Stimulated activated CD4-positive, alpha-beta T cell treated with anti-CD3 and anti-CD28 coated beads, Interleukin-1b, Interleukin-23, amount 100 ng/mL, for 48 hours (primary cell): ENCODE data around the gene DNAH8.

Experiments
- DNase-seq: peaks from one replicate; pipeline ENCODE4 v3.0.0-alpha.2; 2020

The DNAH8 gene

DNA sequence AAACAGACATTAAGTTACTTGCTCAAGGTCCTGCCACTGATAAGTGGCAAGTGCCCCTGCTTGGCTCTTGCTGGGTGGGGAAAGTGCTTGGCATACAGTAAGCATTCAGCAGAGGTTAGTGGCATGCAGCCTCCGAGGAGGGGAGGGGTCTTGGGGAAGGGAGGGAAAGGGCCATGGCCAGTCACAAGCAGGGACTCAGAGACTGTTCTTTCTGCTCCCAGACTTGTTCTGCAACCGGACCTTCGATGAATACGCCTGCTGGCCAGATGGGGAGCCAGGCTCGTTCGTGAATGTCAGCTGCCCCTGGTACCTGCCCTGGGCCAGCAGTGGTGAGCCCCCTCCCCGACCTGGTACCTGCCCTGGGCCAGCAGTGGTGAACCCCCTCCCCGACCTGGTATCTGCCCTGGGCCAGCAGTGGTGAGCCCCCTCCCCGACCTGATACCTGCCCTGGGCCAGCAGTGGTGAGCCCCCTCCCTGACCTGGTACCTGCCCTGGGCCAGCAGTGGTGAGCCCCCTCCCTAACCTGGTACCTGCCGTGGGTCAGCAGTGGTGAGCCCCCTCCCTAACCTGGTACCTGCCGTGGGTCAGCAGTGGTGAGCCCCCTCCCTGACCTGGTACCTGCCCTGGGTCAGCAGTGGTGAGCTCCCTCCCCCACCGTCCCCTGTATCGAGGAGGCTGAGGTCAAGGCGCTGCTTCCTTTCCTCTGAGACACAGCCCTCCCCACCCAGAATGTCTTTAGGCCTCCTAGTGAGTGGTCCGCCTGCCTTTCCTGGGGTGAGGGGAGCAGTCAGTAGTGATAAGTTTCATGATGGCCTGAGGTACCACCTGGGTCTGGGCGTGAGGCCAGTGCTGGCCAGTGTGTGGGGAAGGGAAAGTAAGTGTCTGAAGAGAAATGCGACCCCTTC, 342.4 kb downstream of the DNAH8 start:
- no peak for DNase-seq

DNA sequence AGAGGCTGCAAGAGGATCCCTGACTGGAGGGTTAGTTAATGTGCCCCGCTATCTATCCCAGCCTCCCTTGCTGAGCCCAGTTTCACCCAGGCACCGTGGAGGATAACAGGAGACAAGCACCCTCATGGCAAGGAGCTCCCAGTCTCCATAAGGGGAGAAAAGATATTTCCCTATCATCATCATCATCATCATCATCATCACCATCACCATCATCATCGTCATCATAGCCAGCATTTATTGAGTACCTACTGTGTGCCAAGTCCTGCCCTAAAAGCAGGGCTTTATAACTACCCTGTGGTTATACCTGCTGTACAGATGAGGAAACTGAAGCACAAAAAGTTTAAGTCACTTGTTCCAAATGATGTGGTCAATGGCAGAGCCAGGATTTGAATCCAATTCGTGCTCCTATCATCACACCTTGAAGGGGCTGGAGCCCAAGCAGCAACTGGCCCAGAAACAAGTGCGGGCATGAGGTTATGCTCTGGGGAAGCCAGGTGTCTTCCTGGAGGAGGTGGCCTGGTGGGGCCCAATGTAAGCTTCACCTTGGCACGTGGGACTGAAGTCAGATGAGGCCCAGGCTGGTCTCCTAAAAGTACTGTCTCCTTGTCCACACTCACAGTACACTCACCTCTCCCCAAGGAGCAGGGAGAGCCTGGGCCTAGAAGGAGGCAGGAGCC, 343.5 kb downstream of the DNAH8 start:
- no peak for DNase-seq

DNA sequence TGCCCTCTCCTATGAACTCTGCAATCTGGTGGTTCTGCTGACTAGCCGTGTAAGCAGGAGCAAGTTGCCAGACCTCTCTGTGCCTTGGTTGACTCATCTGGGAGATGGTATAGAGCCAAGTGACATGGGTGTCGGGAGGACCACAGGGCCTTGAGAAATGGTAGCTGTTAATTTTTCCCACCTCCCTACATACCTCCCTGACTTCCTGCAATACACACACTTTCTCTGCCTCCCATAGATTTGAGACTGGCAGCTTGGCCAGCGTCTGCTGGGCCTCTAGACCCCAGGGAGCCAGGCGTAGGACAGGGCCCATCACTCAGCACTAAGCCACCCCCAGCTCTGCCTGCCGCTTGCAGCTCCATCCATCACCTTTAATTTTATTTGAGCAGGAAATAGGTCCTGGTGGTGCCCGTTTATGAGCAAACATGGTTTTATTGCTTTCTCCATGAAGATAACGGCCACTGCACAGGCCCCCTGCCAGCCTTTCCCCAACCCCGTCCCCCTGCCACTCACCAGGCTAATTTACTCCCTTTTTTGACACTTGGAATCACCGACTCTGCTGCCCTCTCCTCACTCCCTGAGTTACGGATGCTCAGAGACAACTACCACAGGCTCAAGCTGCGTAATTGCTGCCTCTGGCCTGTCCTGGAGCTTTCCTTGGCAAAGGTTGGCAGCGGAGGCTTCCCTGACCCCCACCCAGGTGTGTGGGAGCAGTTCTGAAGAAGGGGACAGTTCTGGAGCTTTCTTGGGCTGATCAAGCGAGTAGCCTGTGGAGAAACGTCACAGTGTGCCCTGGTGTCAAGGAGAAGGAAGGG, 344.6 kb downstream of the DNAH8 start:
- DNase-seq, result no peak

GRCh38 chr6:39060467-39061160, 345.5 kb downstream of the DNAH8 start:
- DNase-seq, result no peak

DNA sequence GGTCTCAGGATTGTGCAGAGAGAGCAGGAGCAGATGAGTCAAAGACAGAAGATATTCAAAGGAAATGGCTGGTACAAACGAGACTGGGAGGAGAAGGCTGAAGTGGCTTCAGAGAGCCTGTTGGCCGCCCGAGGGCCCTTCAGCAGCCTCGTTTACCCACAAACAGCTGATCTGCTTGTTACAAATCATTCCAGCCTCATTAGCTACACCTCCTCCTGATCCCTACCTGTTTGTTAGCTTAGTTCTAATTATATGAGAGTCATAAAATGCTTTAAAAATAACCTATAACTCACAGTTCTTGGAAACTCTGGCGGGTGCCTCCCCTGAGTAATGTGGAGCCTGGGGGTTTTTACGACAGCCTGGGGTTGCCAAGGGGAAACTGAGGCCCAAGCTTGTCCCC, 346.1 kb downstream of the DNAH8 start:
- DNase-seq, result no peak

DNA sequence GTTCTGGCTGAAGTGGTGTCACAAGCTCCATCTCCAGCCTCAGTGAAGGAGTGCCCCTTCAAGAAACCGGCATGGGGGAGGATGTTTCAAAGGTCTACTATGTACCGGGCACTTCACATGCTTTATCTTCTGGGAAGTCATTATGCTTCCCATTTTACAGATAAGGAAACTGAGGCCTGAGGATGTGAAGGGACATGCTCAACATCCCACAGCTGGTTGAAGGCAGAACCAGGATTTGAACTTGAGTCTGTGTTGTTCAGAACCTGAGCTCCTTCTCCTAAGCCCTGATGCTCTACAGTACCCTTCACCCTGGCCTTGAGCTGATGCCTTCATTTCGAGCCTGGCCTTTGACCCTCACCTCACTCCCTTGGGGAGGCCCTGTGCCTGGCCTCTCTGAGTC, 346.5 kb downstream of the DNAH8 start:
- DNase-seq, result no peak

- no peak for DNase-seq
These were observed 347.1 kb downstream of the DNAH8 start for GRCh38 chr6:39062014-39062740.

DNA sequence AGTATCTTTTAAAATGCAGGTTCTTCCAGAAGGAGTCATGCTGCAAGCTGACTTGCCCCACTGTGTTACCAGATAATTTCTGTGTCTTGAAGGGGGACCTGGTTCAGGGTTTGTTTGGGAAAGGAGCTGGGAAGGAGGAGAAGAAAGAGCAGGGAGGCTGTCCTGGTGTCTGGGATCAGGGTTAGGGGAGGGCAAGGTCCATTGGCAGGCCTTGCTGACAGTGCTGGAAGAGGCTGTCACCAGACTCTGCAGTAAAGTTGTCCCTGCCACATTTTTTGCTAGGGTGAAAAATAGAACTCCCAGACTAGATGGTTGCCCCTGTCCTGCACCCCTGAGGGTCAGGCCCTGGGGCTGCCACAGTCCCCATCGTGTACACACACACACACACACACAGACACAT, 348.4 kb downstream of the DNAH8 start:
- DNase-seq, result no peak

GRCh38 chr6:39065561-39065960, 350.4 kb downstream of the DNAH8 start:
- DNase-seq, result no peak

GRCh38 chr6:39068391-39068790, 353.3 kb downstream of the DNAH8 start:
- no peak for DNase-seq

DNA sequence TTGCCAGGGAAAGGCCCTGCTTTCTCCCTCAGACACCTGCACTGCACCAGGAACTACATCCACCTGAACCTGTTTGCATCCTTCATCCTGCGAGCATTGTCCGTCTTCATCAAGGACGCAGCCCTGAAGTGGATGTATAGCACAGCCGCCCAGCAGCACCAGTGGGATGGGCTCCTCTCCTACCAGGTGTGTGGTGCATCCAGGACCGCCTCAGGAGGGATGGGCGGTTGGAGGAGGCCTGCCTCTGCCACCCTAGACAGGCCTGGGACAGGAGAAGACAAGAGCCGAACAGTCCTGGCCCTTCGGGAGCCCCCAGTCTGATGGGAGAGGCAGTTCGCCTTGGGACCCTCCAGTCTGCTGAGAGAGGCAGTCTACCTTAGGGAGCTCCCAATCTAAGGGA, 357.7 kb downstream of the DNAH8 start:
- no peak for DNase-seq

DNA sequence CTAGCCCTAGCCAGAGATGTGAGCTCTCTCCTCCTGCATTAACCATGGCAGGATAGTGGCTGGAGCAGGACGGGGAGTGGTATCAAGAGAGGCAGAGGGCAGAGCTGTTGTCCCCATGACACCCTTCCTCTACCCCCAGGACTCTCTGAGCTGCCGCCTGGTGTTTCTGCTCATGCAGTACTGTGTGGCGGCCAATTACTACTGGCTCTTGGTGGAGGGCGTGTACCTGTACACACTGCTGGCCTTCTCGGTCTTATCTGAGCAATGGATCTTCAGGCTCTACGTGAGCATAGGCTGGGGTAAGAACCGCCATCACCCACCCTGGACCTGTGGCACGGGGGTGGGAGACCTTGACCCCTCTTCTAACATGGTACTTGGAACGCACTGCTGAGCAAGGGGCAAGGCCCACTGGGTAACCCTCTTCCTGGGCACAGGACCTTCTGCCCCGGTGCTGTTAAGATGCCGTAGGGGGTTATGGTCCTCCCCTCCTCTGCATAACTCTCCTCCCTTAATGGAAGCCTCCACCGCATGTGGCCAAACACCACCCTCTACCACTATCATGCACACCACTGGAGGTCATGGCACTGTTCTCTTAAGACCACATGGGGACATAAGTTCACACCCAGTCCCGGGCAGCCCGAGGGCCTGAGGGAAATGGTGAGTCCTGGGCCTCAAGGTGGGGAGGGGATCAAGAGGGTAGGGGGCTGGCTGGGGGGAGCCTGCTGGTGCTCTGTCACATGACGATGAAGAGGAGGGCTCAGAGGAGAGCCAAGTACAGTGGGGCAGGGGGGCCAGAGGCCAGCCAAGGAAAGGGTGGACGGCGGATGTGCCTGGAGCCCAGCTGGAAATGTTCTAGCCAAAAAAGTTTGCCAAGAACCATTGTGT, 358.6 kb downstream of the DNAH8 start:
- DNase-seq, result no peak

DNA sequence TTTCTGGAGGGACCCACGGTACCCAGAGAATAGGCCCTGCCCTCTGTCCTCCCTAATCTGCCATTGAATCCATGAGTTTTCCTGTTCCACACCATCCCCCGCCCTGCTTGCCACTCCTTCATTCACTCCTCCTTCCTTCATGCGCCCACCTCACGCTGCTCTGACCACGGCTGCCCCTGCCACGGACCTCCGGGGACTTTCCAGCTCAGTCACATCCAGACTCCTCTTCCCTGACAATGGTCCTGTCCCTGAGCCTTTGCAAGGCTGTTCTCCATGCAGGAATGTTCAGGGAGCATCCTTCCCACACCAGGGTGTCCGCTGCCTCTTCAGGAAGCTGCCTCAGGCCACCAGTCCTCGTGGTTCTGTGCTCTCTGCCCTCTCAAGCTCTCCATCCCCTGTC, 359.4 kb downstream of the DNAH8 start:
- no peak for DNase-seq

- DNase-seq, result no peak
These were observed 360.0 kb downstream of the DNAH8 start for GRCh38 chr6:39075010-39075686.

DNA sequence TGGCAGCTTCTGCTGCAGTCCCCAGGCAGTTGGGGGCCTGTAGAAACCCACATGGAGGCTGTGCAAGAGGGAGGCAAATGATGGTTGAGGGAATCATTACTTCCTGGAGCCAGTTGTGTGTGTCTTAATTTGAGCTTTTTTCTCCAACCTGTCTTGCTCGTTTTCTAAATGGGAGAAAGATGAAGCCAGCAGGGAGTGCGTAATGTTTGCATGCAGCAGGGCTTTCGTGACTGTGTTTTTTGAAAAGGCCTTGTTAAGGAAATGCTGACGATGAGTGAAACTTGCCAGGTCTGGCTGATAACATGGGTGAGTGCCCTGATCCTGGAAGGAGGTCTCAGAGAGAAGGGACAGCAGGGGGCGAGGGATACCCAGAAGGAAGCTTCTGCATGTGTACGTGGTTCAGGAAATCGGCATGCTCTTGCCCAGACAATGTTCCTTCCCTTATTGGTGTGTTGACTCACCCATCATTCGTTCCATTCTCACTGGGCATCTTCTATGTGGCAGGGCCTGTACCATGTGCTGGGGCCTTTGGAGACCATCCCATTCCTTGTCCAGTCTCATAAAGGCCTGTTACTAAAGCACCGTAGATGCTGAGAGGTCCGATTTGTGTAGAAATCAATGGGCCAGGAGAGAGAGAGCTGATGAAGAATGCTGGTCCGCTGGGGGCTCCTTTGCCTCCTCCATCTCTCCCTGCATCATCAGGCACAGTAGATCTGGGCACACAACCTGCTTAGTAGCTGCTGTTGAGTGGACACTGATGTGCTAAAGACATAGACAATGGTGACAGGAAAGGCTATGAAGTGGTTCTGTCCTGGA, 360.9 kb downstream of the DNAH8 start:
- no peak for DNase-seq

- no peak for DNase-seq
These were observed 361.8 kb downstream of the DNAH8 start for GRCh38 chr6:39076623-39077535.

- DNase-seq, result no peak
These were observed 362.9 kb downstream of the DNAH8 start for GRCh38 chr6:39077882-39078594.

GRCh38 chr6:39078695-39079094, 363.6 kb downstream of the DNAH8 start:
- DNase-seq, result no peak
